GM19193 (cell line): ENCODE data around the gene TSPAN32.

Experiments
- POLR2A ChIP-seq: IDR thresholded peaks from 4 replicates; pipeline ENCODE4 v1.6.1; 2011; ENCODE audit not compliant: insufficient read depth, insufficient read length; ENCODE audit errors: extremely low read depth

Gene TSPAN32

DNA sequence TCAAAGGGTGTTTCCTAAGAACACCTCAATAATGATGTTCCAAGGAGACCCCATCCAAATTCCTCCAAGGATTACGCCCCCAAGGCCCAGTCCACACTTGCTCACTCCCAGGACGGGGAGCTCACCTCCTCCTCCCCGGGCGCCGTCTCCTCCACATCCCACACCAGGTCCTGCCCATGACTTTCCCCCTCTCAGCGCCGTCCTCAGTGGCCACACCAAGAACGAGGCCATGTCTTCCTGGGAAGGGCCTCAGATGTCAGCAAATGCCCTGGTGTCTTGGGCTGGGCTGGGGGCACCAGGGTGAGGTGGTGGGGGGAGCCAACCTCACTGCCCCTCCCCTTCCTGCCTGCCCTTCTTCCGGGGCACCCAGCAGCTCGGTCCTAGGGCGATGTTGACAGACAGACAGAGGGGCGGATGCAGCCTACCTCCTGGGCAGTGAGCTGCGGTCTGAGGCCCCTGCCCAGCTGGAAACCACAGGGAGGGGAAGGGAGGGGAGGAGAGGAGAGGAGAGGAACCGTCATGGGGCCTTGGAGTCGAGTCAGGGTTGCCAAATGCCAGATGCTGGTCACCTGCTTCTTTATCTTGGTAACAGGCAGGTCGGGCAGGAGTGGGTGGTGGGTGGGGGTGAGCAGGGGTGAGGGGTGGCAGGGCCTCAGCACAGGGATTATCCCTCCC is at the start of gene TSPAN32, which contains the start of gene C11orf21:
TSPAN32 (plus strand) TSS at position 383 of the 675 bp plus-strand sequence; CDS start at position 520, 137 bp downstream.
C11orf21 (minus strand) TSS at position 288 of the 675 bp plus-strand sequence; CDS start at position 178, 110 bp downstream.
- no peak for TF ChIP-seq POLR2A

GRCh38 chr11:2252018-2252417 is 49.8 kb upstream of the TSPAN32 start:
- no peak for TF ChIP-seq POLR2A

GRCh38 chr11:2256293-2256913 is 45.4 kb upstream of the TSPAN32 start:
- TF ChIP-seq POLR2A, result no peak

- TF ChIP-seq POLR2A, result no peak
Measured at GRCh38 chr11:2256951-2257700, 44.7 kb upstream of the TSPAN32 start.

- no peak for TF ChIP-seq POLR2A
Measured at GRCh38 chr11:2258501-2259465, 43.0 kb upstream of the TSPAN32 start.

GRCh38 chr11:2259466-2259830 is 42.4 kb upstream of the TSPAN32 start:
- no peak for TF ChIP-seq POLR2A

DNA sequence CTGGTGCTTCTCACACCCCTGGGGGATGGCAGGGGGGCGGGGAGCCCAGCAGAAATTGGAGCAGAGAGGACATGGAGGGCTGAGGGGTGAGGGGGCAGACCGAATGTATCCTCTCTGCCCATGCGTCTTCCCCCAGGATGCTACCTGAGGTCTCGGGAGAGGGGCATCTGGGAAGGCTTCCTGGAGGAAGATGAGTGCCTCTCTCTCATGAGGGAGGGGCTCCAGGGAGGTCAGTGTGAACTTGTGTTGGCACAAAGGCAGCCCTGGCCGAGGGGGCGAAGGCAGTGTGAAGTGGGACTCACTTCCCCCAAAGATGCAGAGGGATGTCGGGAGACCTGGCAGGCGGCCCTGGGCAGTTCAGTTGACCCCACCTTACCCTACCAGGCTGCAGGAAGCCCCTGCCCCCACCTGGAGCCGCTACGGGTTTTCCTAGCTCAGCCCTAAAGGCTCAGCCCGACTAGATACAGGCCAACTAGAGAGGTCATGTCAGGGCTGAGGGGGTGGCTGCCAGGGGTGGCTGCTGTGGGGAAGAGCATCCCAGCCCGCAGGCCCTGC is 41.8 kb upstream of the TSPAN32 start:
- TF ChIP-seq POLR2A, result no peak

DNA sequence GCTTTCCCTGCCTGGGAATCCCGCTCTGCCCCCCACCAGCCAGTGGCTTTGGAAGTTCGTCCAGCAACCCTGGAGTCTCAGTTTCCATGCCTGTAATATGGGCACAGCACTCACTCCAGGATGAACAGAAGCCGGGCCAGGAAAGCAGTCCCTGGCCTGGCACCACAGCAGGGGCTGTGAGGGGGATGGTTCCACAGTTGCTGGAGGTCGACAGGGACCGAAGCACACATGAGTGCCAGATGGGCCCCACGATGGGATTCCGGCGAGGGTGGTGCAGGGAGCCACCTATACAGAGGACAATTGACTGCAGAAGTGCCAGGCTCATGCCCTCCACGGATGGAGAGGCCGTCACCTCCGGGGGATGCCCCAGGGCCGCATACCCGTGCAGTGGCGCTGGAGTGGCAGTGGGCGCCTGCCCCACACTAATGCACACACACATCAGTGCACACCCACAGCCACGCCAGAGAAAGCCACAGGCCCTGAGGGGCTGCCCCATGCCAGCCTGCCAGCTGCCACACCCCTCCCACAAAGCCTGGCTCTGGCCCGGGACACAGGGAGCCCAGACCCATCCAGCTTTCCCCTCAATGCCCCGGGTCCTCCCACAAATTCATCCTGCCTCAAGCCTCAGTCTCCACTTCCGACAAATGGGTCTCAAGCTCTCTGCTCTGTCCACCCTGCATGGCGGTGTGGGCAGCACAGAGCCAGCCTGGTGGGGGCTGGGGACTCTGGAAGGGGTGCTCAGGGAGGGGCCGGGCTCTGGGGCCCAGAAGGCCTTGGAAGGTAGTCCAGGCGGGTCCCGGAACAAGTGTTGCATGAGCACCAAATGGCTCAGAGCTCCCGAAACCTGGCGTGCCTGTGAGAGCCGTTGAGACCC is 41.1 kb upstream of the TSPAN32 start:
- TF ChIP-seq POLR2A, result no peak

DNA sequence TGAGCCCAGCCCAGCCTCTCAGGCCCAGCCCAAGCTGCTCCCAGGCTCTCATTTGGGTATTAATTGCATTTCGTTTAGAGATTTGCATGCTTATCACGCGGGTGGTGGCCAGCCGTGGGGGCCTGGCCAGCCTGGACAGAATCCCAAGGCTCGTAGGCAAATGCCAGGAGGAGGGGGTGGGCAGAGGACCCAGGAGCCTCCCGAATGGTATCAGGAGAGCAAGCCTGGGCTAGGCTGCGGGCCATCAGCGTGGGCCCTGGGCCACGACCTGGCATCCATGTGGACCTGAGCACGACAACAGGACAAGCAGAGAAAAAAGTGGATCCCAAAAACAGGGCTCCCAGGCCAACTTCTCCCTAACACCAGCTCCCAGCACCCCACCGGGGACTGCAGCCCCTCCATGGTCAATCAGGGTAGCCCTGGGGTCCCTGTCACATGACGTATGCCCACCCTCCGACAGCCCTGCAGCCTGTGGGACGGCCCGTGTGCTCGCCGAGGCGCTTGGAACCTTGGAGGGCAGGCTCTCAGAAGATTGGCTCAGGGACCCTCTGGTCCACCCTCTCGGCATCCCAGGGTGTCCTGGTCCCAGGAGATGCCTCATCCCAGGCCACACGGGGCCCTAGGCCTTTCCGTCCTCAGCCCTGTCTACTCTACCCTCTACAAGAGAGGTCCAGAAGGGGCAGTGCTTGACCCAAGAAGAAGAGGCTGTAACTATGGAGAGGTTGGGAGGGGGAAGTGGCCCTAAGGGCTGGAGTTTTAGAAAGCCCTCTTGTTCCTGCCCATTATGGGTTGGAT is 40.2 kb upstream of the TSPAN32 start:
- no peak for TF ChIP-seq POLR2A

DNA sequence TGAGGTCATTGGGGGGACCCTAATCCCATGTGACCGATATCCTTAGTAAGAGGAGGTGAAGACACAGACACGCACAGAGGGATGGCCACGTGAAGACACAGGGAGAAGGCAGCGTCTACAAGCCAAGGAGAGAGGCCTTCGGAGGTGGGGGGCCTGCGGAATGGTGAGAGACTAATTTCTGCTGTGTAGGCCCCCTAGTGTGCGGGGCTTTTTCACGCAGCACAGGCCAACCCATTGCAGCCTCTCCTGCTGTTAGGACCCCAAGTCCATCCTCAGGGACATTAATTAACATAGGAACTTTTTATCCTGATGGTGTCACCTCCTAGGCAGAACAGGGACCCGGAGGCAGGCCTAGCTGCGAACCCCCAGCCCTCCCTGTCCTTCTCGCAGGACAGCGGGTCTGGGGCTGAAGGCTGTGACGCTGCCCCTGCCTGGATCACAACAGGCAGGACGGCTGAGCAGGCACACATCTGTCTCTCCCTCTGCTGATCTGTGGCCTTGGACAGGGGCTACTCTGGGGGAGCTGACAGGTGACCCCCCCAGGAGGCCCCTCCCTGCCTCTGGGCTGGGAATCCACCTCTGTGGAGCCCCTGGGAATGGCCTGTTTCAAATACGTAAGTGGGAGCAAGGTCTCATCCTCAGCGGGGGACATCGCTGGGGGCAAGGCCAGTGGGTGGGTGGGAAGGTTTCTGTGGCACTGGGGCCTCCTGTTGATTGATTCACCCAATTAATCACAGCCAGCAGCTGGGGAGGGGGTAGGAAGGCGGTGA is 39.3 kb upstream of the TSPAN32 start:
- no peak for TF ChIP-seq POLR2A

GRCh38 chr11:2263071-2263565 is 38.7 kb upstream of the TSPAN32 start:
- no peak for TF ChIP-seq POLR2A
